Ramos (cell line): ENCODE data around the gene AKAP1.

Source experiments
- in situ Hi-C: fragments of 300-500 bp; cut with MboI; formaldehyde crosslinking; loops from one replicate; pipeline ENCODE4 v1.14.3; 2022; ENCODE audit warnings: low sequenced_read_pairs; ENCODE audit not compliant: unreplicated experiment

The AKAP1 gene

DNA sequence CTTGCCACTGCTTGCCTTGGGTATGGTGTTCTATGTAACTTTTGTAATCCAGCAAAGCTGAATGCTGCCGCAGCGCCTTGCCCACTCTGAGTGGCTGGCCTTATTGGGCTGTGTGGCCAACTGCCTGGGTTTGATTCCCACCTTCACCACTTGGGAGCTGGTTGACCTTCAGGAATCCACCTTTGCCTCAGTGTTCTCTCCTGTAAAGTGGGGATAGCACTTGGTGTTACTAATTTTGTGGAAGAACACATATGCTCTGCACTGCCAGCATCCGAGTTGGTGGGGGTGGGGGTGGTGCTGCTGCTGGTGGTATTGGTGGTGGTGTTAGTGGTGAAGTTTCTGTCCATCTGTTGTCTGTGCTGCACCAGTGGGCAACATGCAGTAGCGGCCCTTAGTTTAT is 32.8 kb downstream of the AKAP1 start:
- in situ Hi-C loops = no loop called here

DNA sequence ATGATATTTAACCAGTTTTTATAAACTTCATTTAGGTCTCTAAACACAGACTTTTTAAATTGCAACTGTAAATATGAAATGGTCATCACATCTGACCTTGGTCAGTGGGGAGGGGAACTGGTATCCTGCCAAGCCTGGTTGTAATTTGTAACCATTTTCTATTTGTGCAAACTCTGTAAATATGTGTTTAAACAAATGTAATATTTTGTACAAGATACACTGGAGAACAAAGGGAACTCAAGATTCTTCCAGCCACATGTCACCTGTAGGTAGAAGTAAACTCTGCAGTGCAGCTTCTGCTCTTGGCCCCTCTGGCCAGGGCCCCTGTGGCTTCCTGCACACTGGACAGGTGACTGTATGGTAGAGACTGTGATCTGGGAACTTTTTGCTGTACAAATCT is 35.8 kb downstream of the AKAP1 start:
- in situ Hi-C loops = no loop called here

- in situ Hi-C loops = no loop called here
Observed at GRCh38 chr17:57121308-57122042, 36.4 kb downstream of the AKAP1 start.

- in situ Hi-C loops = no loop called here
Observed at GRCh38 chr17:57124053-57124452, 39.0 kb downstream of the AKAP1 start.

GRCh38 chr17:57125406-57125805 is 40.4 kb downstream of the AKAP1 start:
- in situ Hi-C loops = loop anchor here (5.0 kb wide), 1 partner anchor 622 kb away; the partner anchor contains the start of gene CCDC182

- in situ Hi-C loops = loop anchor here (5.0 kb wide), 1 partner anchor 621 kb away; the partner anchor contains the start of gene CCDC182
Observed at GRCh38 chr17:57125866-57126265, 40.8 kb downstream of the AKAP1 start.

GRCh38 chr17:57130708-57131461 is 45.8 kb downstream of the AKAP1 start:
- in situ Hi-C loops = no loop called here

GRCh38 chr17:57132663-57133062 is 47.6 kb downstream of the AKAP1 start:
- in situ Hi-C loops = no loop called here

- in situ Hi-C loops = no loop called here
Observed at GRCh38 chr17:57133486-57133885, 48.4 kb downstream of the AKAP1 start.

GRCh38 chr17:57135026-57135788 is 50.2 kb downstream of the AKAP1 start:
- in situ Hi-C loops = no loop called here

DNA sequence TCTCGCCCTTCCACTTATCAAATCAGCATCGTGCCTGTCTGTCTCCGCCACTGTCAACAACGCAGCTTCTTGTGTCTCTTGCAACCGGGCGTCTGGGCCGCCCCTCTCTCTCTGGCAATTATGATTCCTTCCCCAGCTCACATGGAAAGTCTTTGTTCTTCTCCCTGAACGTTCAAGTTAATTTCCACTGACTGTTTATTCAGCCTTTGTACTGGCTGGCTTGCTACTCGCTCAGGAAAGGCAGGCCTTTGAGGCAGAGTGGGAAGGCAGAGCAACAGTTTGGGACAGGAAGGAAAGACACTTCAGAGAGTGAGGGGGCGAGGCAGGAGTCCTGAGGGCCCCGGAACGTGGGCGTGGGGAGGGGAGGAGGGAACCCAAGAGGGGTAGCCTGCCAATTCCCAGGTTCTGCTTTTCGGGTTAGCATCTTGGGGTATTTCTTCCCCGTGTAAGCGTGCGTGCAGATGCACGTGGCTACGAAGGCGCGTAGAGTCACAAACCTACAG is 50.8 kb downstream of the AKAP1 start:
- in situ Hi-C loops = no loop called here

DNA sequence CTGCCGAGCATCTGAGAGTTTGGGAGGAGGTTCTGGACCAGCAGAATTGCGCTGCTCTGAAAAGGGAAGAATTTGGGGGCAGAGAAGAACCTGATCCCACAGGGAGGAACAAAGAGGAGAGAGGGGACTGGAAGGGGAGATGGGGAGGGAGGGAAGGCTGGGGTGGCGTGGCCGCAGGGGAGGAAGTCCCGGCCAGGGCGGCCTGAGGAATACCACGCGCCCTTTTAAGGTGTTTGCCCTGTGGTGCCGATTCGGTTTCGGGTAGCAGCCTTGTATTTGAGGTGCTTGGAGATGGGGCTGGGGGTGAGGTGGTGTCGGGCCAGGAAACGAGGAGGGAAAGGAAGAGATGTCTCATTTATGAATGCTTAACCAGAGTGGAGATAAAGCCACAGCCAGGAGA is 51.3 kb downstream of the AKAP1 start:
- in situ Hi-C loops = no loop called here

DNA sequence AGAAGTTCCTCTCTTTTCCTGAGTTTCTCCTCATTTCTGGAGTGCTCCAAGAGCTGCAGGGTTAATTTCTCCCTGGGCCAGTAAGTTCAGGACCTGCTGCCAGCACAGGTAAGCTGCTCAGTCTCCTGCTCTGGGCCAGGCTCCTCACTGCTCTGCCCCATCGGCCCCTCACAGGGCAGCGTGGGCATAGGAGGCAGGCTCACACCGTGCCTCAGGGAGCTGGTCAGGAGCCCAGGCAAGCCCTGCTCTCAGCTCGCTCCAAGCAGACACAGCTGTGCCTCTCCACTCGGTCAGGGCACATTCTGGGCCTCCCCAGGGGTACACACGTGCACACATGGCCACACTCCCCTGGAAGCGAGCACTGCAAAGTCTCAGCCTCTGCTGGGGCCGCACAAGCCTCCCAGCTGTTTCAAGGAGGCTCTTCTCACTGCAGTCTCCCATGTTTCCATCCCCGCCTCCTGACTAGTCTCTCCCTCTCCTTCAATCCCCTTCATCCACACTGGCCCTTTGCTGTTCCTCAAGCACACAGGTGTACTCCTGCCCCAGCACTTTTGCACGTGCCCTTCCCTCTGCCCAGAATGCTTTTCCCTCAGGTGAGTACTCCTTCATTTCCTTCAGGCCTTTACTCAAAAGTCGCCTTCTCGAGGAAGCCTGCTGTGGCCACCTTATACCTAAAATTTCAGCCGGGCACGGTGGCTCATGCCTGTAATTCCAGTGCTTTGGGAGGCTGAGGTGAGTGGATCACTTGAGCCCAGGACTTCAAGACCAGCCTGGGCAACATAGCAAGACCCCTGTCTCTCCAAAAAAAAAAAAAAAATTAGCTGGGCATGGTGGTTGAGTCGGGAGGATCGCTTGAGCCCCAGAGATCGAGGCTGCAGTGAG is 53.2 kb downstream of the AKAP1 start:
- in situ Hi-C loops = no loop called here

DNA sequence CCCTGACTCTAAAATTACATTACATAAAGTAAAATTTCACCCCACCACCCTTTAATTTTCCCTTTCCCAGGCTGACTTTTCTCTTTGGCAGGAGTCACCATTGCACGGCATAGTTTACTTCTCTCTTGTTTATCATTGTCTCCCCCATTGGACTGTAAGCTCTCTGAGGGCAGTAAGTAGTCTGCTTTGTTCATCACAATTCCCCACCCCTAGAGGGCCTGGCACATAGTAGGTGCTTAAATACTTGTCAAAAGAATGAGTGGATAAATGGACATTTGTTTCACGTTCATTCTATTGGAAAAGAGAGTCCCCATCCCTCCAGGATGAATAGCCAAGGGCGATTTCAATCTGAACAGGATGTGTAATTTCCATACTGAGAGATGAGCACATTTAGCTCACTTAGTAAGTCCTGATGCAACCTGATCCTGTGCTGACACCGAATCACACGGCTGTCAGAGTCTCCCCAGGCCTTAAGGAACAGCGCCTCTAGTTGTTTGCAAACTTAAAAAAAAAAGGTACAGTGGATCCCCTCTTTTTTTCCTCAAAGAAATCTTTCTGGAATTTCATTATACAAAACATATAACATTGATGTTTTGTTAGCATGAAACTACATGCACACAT is 54.0 kb downstream of the AKAP1 start:
- in situ Hi-C loops = no loop called here

- in situ Hi-C loops = no loop called here
Observed at GRCh38 chr17:57140316-57140715, 55.3 kb downstream of the AKAP1 start.

DNA sequence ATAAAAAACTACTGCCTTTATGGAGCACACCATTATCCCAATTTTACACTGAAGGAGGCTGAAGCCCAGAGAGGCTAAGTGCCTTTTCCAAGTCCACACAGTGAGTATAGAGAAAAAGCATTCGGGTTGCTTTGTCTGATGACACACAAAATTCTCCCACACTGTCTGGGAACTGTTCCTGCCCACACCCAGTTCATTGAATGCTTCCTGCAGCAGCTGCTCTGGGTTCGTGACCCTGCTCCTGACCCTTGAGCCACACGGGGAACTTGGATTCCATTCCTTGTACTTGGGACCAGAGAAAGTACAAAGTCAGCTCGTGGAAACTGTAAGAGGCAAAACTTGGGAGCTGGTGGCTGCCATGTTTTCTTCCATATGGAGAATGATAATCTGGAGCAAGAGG is 57.9 kb downstream of the AKAP1 start:
- in situ Hi-C loops = no loop called here

DNA sequence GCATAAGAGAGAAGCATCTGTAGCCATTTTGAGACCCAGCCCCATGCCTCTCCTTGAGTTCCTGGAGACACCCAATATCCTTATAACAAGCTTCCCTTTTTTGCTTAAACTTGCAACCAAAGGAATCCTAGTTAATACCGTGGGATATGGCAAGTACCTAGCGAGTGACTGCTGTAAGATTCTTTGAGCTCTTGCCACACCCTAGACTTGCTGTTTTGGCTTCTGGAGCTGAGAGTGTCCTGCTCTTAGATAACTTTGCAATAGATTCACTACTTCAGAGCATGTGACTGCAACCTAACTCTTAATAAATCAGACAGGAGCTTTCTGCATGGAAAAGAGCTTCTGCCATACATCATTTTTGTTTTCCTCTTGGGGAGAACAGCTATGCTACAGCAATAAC is 58.3 kb downstream of the AKAP1 start:
- in situ Hi-C loops = no loop called here

DNA sequence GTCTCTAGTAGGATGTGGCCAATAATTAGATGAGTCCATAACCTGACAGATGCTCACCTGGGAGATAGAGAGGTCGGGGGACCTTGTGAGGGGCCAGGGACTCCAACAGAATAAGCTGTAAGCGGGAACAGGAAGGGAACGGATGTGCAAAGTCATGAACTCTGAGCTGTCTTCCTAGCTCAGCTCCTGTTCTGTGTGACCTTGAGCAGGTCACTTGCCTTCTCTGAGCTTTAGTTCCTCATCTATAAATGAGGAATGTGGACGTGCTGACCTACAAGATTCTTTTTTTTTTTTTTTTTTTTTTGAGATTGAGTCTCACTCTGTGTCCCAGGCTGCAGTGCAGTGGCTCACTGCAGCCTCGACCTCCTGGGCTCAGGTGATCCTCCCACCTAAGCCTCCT is 58.9 kb downstream of the AKAP1 start:
- in situ Hi-C loops = no loop called here

DNA sequence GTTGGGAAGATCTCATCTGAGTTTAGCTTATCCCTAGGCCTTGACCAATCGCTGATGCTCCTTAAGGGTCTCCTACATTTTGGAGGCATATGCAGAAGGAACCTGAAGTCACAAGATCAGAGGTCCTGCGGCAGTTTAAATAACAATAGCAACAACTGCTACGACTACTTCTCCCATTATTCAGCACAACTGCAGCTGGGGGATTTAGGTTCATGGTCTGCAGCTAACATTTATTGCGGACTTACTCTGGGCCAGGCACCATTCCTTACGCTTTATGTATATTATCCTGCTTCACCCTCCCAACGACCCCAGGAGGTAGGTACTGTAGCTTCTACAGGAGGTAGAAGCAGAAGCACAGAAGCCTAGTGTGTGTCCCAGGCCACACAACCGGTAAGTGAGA is 59.5 kb downstream of the AKAP1 start:
- in situ Hi-C loops = no loop called here
